Mammary epithelial cell (primary cell): Measurements from ENCODE around the gene ICA1.

ENCODE experiments used
- EZH2 ChIP-seq: IDR thresholded peaks from 2 replicates; pipeline ENCODE4 v1.6.1; 2012; ENCODE audit warnings: low read length, inconsistent platforms, borderline replicate concordance
- TF ChIP-seq, protein P1 (sequence below), 2 donors: IDR thresholded peaks in 1 of 2; conservative IDR thresholded peaks in 1 of 2; 2 replicates each; pipeline ENCODE4 v1.5.1; 2011 to 2012; ENCODE audit warnings: inconsistent platforms in 2 of 2, low read length in 2 of 2, mild to moderate bottlenecking in 2 of 2, control low read depth in 1 of 2, low read depth in 1 of 2; ENCODE audit not compliant: insufficient read depth in 1 of 2; ENCODE audit errors: extremely low read depth in 1 of 2

DNA sequence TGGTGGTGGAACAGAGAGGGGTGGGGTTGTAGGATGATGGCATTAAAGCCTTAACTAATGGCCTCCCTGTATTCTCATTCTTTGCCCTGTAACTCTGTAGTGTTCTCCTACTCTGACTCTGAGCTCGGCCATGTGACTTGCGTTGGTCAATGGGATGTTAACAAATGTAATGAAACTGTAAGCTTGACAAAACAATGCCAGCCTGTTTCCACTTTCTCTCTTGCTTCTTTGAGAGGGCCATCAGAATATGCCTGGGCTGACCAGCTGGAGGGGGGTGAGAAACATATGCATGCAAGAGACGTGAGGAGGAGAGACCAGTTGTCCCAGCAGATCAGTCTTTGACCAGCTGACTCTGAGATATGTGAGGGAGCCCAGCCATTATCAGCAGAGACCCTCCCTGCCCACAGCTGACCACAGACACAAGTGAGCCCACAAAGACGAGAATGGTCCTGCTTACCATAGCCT, 100.6 kb downstream of the ICA1 start:
- no peak for TF ChIP-seq EZH2
- TF ChIP-seq, protein P1, sequence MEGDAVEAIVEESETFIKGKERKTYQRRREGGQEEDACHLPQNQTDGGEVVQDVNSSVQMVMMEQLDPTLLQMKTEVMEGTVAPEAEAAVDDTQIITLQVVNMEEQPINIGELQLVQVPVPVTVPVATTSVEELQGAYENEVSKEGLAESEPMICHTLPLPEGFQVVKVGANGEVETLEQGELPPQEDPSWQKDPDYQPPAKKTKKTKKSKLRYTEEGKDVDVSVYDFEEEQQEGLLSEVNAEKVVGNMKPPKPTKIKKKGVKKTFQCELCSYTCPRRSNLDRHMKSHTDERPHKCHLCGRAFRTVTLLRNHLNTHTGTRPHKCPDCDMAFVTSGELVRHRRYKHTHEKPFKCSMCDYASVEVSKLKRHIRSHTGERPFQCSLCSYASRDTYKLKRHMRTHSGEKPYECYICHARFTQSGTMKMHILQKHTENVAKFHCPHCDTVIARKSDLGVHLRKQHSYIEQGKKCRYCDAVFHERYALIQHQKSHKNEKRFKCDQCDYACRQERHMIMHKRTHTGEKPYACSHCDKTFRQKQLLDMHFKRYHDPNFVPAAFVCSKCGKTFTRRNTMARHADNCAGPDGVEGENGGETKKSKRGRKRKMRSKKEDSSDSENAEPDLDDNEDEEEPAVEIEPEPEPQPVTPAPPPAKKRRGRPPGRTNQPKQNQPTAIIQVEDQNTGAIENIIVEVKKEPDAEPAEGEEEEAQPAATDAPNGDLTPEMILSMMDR (conservative IDR thresholded peaks at IDR 0.05 in 1 of 2, IDR thresholded peaks at IDR 0.05 in 1 of 2; ENCODE audit: extremely low read depth in 1 of 2, insufficient read depth in 1 of 2, low read depth in 1 of 2, low read length in 2 of 2): no peak
